NT2/D1 (cell line): Measurements from ENCODE around the gene LLGL1.

Source experiments
- YY1 ChIP-seq: IDR thresholded peaks from 2 replicates; pipeline ENCODE4 v1.6.1; 2011; ENCODE audit not compliant: insufficient read length, insufficient read depth
- ZNF274 ChIP-seq: IDR thresholded peaks from 2 replicates; pipeline ENCODE4 v1.6.1; 2011; ENCODE audit warnings: mild to moderate bottlenecking, low read depth, low read length

GRCh38 chr17:18187226-18187625 is 38.2 kb upstream of the LLGL1 start:
- TF ChIP-seq ZNF274 (no peak), YY1 (no peak)
